ENCODE measurements around the gene CLDN10.

- no peak for TF ChIP-seq CTCF (IDR thresholded peaks at IDR 0.05)
- no peak for TF ChIP-seq POLR2A (IDR thresholded peaks at IDR 0.05)
Observed at GRCh38 chr13:95524264-95524901, 28.1 kb upstream of the CLDN10 start.

All from vagina (tissue), 2 donors.